MCF 10A (cell line): Measurements from ENCODE around the gene TXNL4A. TPM values are rescaled to one million over a fixed set of nuclear protein-coding genes. Genes with fewer than 3 reads are reported as not detected.
A peak's percentile ranks its signal among the peaks of the same experiment; 100 is the strongest.
"Not testable (repeated sequence)": the region's sequence is repeated elsewhere in the genome, so short reads cannot be mapped to it uniquely, and the experiment has no call there.

Experiments
- BruUV-seq: library from RNA; stranded (reverse); fragments of 400-500 nt; replicated peaks from 2 replicates; lab custom pipeline; 2021; lab: Mats Ljungman, UMichigan
- CTCF ChIA-PET: fragments of 300-600 bp; sonication (Branson Sonifier 250); formaldehyde crosslinking; extraction: SDS; loops from one replicate; lab custom pipeline; 2021; ENCODE audit warnings: antibody characterized with exemption, inconsistent platforms; lab: Yijun Ruan, JAX
- POLR2A ChIA-PET: fragments of 300-600, 350-650 bp; sonication (Branson Sonifier 250); formaldehyde crosslinking; extraction: SDS; loops from one replicate; lab custom pipeline; 2020; ENCODE audit warnings: antibody characterized with exemption, inconsistent platforms; lab: Yijun Ruan, JAX
- DNase-seq: peaks from one replicate; pipeline ENCODE4 v3.0.0-alpha.2; 2018; ENCODE audit not compliant: unreplicated experiment
- H3K27ac Mint-ChIP-seq: one replicate; pipeline ENCODE4 v1.8.0; 2022; ENCODE audit warnings: mild to moderate bottlenecking, low read depth, mixed read lengths; ENCODE audit not compliant: unreplicated experiment
- H3K27me3 Mint-ChIP-seq: one replicate; pipeline ENCODE4 v1.8.0; 2022; ENCODE audit warnings: mixed read lengths; ENCODE audit not compliant: insufficient read depth, unreplicated experiment
- H3K36me3 Mint-ChIP-seq: one replicate; pipeline ENCODE4 v1.8.0; 2022; ENCODE audit warnings: mild to moderate bottlenecking, moderate library complexity, mixed read lengths; ENCODE audit not compliant: insufficient read depth, unreplicated experiment
- H3K4me1 Mint-ChIP-seq: one replicate; pipeline ENCODE4 v1.8.0; 2022; ENCODE audit warnings: mixed read lengths; ENCODE audit not compliant: insufficient read depth, unreplicated experiment
- H3K4me3 Mint-ChIP-seq: one replicate; pipeline ENCODE4 v1.8.0; 2022; ENCODE audit warnings: mild to moderate bottlenecking, moderate library complexity, mixed read lengths; ENCODE audit not compliant: unreplicated experiment
- H3K9me3 Mint-ChIP-seq: one replicate; pipeline ENCODE4 v1.8.0; 2022; ENCODE audit warnings: mixed read lengths; ENCODE audit not compliant: unreplicated experiment
- intact Hi-C: fragments of 100-400 bp; cut with micrococcal nuclease; formaldehyde crosslinking; loops from 2 replicates; pipeline ENCODE4 v1.14.1; 2022
- total RNA-seq: library from RNA; stranded (reverse); gene quantifications from 2 replicates; pipeline ENCODE4 v1.2.3, GENCODE V29; 2022
- TF ChIP-seq, protein P1 (sequence below): fragments of 200-600 bp; IDR thresholded peaks from one replicate; pipeline ENCODE4 v1.8.0; 2022; ENCODE audit warnings: antibody characterized with exemption, mild to moderate bottlenecking; ENCODE audit not compliant: unreplicated experiment

Gene TXNL4A
- total RNA-seq, 1 experiment from 2014 or later, result 207 TPM

DNA sequence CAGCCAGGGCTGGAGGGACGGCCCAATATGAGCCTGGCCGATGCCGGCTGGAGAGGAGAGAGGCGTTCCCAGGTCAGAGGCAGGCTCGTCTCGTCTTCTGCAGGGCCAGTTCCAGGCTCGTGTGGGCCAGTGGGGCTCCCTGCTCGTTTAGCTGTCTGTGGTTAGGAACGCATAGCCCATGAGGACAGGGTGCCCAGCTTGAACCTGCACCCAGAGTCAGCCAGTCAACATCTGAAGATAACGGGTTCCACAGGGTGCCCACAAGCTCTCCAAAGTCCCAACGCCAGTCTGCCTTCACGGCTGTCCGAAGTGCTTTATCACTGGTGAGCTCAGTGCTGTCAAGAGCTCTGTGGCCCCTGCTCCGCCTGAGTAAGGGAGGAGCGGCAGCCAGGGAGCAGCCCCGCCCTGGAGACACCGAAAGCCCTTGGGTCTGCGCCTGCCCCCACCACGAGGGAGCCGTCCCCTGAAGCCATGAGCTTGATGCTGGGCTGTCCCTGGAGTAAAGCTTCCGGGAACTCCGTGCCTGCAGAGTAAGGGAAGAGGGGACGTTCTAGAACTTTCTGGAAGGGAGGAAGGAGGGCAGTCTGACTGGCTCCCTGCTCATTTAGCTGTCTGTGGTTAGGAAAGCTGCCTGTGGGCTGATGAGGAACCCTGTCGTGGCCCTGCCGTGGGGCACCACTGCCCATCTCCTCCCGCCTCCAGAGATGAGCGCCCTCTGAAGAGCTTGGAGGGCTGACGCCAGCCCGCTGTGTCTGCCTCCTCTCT is 26.7 kb downstream of the TXNL4A start:
- no peaks in the 10 kb centered on the region for H3K27me3 Mint-ChIP-seq
- intact Hi-C loops, result no loop called here
- CTCF ChIA-PET, result interaction anchor here (0.6 to 1.9 kb wide), 8 partner anchors 10 to 587 kb away, joined by 3 to 7 read pairs (median 3); partner anchors contain the start of gene SLC66A2
- peaks cover 12% of the 10 kb centered on the region for H3K36me3 Mint-ChIP-seq
- no peak overlapping the region for H3K27ac Mint-ChIP-seq
- no peaks in the 10 kb centered on the region for H3K9me3 Mint-ChIP-seq
- peaks cover 24% of the 10 kb centered on the region for H3K4me1 Mint-ChIP-seq
- TF ChIP-seq, protein P1, sequence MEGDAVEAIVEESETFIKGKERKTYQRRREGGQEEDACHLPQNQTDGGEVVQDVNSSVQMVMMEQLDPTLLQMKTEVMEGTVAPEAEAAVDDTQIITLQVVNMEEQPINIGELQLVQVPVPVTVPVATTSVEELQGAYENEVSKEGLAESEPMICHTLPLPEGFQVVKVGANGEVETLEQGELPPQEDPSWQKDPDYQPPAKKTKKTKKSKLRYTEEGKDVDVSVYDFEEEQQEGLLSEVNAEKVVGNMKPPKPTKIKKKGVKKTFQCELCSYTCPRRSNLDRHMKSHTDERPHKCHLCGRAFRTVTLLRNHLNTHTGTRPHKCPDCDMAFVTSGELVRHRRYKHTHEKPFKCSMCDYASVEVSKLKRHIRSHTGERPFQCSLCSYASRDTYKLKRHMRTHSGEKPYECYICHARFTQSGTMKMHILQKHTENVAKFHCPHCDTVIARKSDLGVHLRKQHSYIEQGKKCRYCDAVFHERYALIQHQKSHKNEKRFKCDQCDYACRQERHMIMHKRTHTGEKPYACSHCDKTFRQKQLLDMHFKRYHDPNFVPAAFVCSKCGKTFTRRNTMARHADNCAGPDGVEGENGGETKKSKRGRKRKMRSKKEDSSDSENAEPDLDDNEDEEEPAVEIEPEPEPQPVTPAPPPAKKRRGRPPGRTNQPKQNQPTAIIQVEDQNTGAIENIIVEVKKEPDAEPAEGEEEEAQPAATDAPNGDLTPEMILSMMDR, result no peak
- no peak overlapping the region for H3K4me3 Mint-ChIP-seq
- no peak for DNase-seq
- POLR2A ChIA-PET, result interaction anchor here (0.5 to 4.3 kb wide), 6 partner anchors 9 to 283 kb away, joined by 3 to 22 read pairs (median 6); partner anchors contain the start of gene SLC66A2
- no TSS peak for BruUV-seq

DNA sequence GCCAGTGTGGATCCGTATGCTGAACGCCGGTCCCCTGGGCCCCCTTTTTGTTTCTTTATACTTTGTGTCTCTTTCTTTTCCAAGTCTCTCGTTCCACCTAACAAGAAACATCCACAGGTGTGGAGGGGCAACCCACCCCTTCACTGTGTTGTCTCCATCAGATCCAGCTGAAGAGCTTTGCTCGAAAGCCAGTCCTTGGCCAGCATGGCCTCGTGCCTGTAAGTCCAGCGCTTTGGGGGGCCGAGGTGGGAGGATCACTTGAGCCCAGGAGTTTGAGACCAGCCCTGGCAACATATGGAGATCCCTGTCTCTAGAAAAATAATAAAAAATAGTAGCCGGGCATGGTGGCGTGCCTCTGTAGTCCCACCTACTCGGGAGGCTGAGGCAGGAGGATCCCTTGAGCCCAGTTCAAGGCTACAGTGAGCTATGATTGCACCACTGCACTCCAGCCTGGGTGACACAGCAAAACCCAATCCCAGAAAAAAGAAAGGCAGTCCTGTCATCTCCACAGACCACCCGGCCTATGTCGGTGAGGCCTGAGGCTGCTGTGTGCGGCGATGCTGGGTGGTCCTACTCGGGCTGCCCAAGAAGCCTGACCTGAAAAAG is 27.3 kb downstream of the TXNL4A start:
- intact Hi-C loops, result no loop called here
- peaks cover 24% of the 10 kb centered on the region for H3K4me1 Mint-ChIP-seq
- H3K27ac Mint-ChIP-seq, result peak overlapping the region; percentile 93
- TF ChIP-seq, protein P1, result no peak
- no peaks in the 10 kb centered on the region for H3K9me3 Mint-ChIP-seq
- no peaks in the 10 kb centered on the region for H3K27me3 Mint-ChIP-seq
- peaks cover 12% of the 10 kb centered on the region for H3K36me3 Mint-ChIP-seq
- no TSS peak for BruUV-seq
- ChIA-PET CTCF (interaction anchor here (0.6 to 1.9 kb wide), 4 partner anchors 74 to 352 kb away, joined by 3 to 6 read pairs (median 3); no protein-coding TSS in a partner anchor), POLR2A (interaction anchor here (0.7 to 4.3 kb wide), 5 partner anchors 9 to 282 kb away, joined by 3 to 22 read pairs (median 6); partner anchors contain the start of gene SLC66A2)
- no peak for DNase-seq
- H3K4me3 Mint-ChIP-seq, result no peak overlapping the region

GRCh38 chr18:79960161-79960801 is 28.1 kb downstream of the TXNL4A start:
- H3K4me3 Mint-ChIP-seq, result peak overlapping the region; percentile 54
- H3K4me1 Mint-ChIP-seq, result peaks cover 24% of the 10 kb centered on the region
- ChIA-PET POLR2A (interaction anchor here (0.6 to 4.3 kb wide), 8 partner anchors 8 to 281 kb away, joined by 3 to 22 read pairs (median 4); partner anchors contain the start of genes SLC66A2 and TXNL4A), CTCF (interaction anchor here (0.6 to 1.3 kb wide), 6 partner anchors 8 to 280 kb away, joined by 3 to 7 read pairs (median 3); partner anchors contain the start of gene SLC66A2)
- peak; percentile 69 for DNase-seq
- H3K9me3 Mint-ChIP-seq, H3K36me3 Mint-ChIP-seq, BruUV-seq, intact Hi-C loops, H3K27me3 Mint-ChIP-seq: not testable (repeated sequence)
- peak overlapping the region; percentile 93 for H3K27ac Mint-ChIP-seq

- ChIA-PET POLR2A (interaction anchor here (1.2 to 4.3 kb wide), 3 partner anchors 8 to 280 kb away, joined by 4 to 22 read pairs (median 4); partner anchors contain the start of genes SLC66A2 and TXNL4A), CTCF (interaction anchor here (0.6 to 1.5 kb wide), 6 partner anchors 9 to 1114 kb away, joined by 3 to 7 read pairs (median 5); no protein-coding TSS in a partner anchor)
- Mint-ChIP-seq H3K9me3 (no peaks in the 10 kb centered on the region), H3K27ac (no peak overlapping the region), H3K36me3 (peaks cover 5% of the 10 kb centered on the region), H3K27me3 (no peaks in the 10 kb centered on the region), H3K4me3 (no peak overlapping the region), H3K4me1 (peaks cover 29% of the 10 kb centered on the region)
- intact Hi-C loops, result no loop called here
- no peak for DNase-seq
- no TSS peak for BruUV-seq
- TF ChIP-seq, protein P1, result no peak
Measured at GRCh38 chr18:79958981-79959380, 29.4 kb downstream of the TXNL4A start.
